CD14-positive monocyte (primary cell): Measurements from ENCODE around the gene HDAC4. TPM values are rescaled to one million over a fixed set of nuclear protein-coding genes. Genes with fewer than 3 reads are reported as not detected.

ENCODE experiments used
- DNase-seq, 3 donors: peaks; one replicate each; pipeline ENCODE4 v3.0.0-alpha.2; 2011 to 2022
- H2AFZ ChIP-seq: 2 replicates; pipeline ENCODE4 v1.6.0; 2012; ENCODE audit warnings: mild to moderate bottlenecking, low read depth, low read length, inconsistent platforms; ENCODE audit not compliant: insufficient read depth, poor library complexity, severe bottlenecking
- H3K27ac ChIP-seq, 2 donors: 1 replicate in 1 of 2; 2 replicates in 1 of 2; pipeline ENCODE4 v1.5.1; 2012 to 2013; ENCODE audit warnings: low read length in 2 of 2, control low read depth in 1 of 2, inconsistent platforms in 1 of 2, low read depth in 1 of 2, mild to moderate bottlenecking in 1 of 2
- H3K27me3 ChIP-seq, 2 donors: one replicate each; pipeline versions ENCODE4 v1.6.0 to v1.6.1; 2011 to 2013; ENCODE audit warnings: low read length in 2 of 2; ENCODE audit not compliant: control insufficient read depth in 2 of 2, insufficient read depth in 2 of 2
- H3K36me3 ChIP-seq, 2 donors: replicated peaks in 1 of 2; 1 replicate in 1 of 2; 2 replicates in 1 of 2; pipeline versions ENCODE4 v1.5.1 to v1.6.1; 2012 to 2013; ENCODE audit warnings: low read length in 2 of 2, control low read depth in 1 of 2, inconsistent platforms in 1 of 2, mild to moderate bottlenecking in 1 of 2; ENCODE audit not compliant: insufficient read depth in 2 of 2, control insufficient read depth in 1 of 2
- H3K4me1 ChIP-seq, 2 donors: 1 replicate in 1 of 2; 2 replicates in 1 of 2; pipeline versions ENCODE4 v1.5.1 to v1.6.1; 2012 to 2013; ENCODE audit warnings: low read length in 2 of 2, control low read depth in 1 of 2, inconsistent platforms in 1 of 2, mild to moderate bottlenecking in 1 of 2, moderate library complexity in 1 of 2; ENCODE audit not compliant: insufficient read depth in 2 of 2, control insufficient read depth in 1 of 2
- H3K4me2 ChIP-seq: replicated peaks from 2 replicates; pipeline ENCODE3; 2012; ENCODE audit warnings: low read length, moderate library complexity, mild to moderate bottlenecking; ENCODE audit not compliant: poor library complexity, severe bottlenecking; ENCODE audit errors: extremely low read depth
- H3K4me3 ChIP-seq, 3 experiments: fragments of 200-600 bp in 1 of 3; sonication (generic) in 1 of 3; replicated peaks in 1 of 3; 1 replicate in 2 of 3; 2 replicates in 1 of 3; pipeline ENCODE4 v1.5.1; 2011 to 2013; ENCODE audit warnings: low read length in 3 of 3, mild to moderate bottlenecking in 3 of 3, control low read depth in 2 of 3, low read depth in 2 of 3, inconsistent platforms in 1 of 3, moderate library complexity in 1 of 3
- H3K79me2 ChIP-seq: 2 replicates; pipeline ENCODE4 v1.6.0; 2012; ENCODE audit warnings: mild to moderate bottlenecking, control low read depth, inconsistent platforms, low read length, moderate library complexity; ENCODE audit not compliant: insufficient read depth
- H3K9ac ChIP-seq: 2 replicates; pipeline ENCODE4 v1.6.0; 2017; ENCODE audit warnings: low read length, mild to moderate bottlenecking; ENCODE audit not compliant: insufficient read depth, poor library complexity, severe bottlenecking
- H3K9me3 ChIP-seq, 2 donors: replicated peaks in 1 of 2; 1 replicate in 1 of 2; 2 replicates in 1 of 2; pipeline versions ENCODE4 v1.5.1 to v1.6.1; 2012 to 2013; ENCODE audit warnings: low read length in 2 of 2, control low read depth in 1 of 2; ENCODE audit not compliant: control insufficient read depth in 1 of 2, insufficient read depth in 1 of 2
- H4K20me1 ChIP-seq: 2 replicates; pipeline ENCODE4 v1.6.0; 2012; ENCODE audit warnings: mild to moderate bottlenecking, low read length, control low read depth, moderate library complexity; ENCODE audit not compliant: insufficient read depth
- H3K27ac Mint-ChIP-seq, 7 donors: one replicate each; pipeline ENCODE4 v1.8.0; 2020; ENCODE audit warnings: mild to moderate bottlenecking in 7 of 7, mixed read lengths in 7 of 7, moderate library complexity in 6 of 7, inconsistent platforms in 2 of 7
- H3K27me3 Mint-ChIP-seq, 3 donors: one replicate each; pipeline ENCODE4 v1.8.0; 2021 to 2022; ENCODE audit warnings: low read depth in 3 of 3, mild to moderate bottlenecking in 3 of 3, mixed read lengths in 3 of 3, moderate library complexity in 3 of 3, inconsistent platforms in 1 of 3
- H3K36me3 Mint-ChIP-seq, 2 donors: one replicate each; pipeline ENCODE4 v1.8.0; 2020; ENCODE audit warnings: mixed read lengths in 2 of 2, inconsistent platforms in 1 of 2, mild to moderate bottlenecking in 1 of 2
- H3K4me1 Mint-ChIP-seq: one replicate; pipeline ENCODE4 v1.8.0; 2020; ENCODE audit warnings: mild to moderate bottlenecking, mixed read lengths
- H3K4me3 Mint-ChIP-seq, 2 donors: one replicate each; pipeline ENCODE4 v1.8.0; 2020; ENCODE audit warnings: mild to moderate bottlenecking in 2 of 2, mixed read lengths in 2 of 2, moderate library complexity in 1 of 2
- H3K9me3 Mint-ChIP-seq, 7 donors: one replicate each; pipeline ENCODE4 v1.8.0; 2020 to 2022; ENCODE audit warnings: mixed read lengths in 7 of 7, mild to moderate bottlenecking in 6 of 7, moderate library complexity in 6 of 7, inconsistent platforms in 2 of 7
- WGBS: methylation state at CpG from one replicate; pipeline ENCODE4 v1.1.5; 2013; ENCODE audit warnings: missing lambda C conversion rate; ENCODE audit not compliant: insufficient coverage; 5-methylcytosine and 5-hydroxymethylcytosine counted together
- intact Hi-C, 2 donors: fragments of 100-400 bp; cut with micrococcal nuclease; formaldehyde crosslinking; loops; one replicate each; pipeline versions ENCODE4 v1.15.0 to v1.15.1; 2023
- polyA plus RNA-seq, 3 donors: library from polyadenylated mRNA; depleted of rRNA in 1 of 3; unstranded in 2 of 3; stranded (reverse) in 1 of 3; fragments of 300-500 nt in 2 of 3; fragments of >200 nt in 1 of 3; fragmentation: Illumina TruSeq in 2 of 3; gene quantifications; 1 replicate in 2 of 3; 2 replicates in 1 of 3; pipeline ENCODE4 v1.2.3, GENCODE V29; 2012 to 2021
- TF ChIP-seq, protein P1 (sequence below): fragments of 200-600 bp; IDR thresholded peaks from one replicate; pipeline ENCODE4 v1.8.0; 2022; ENCODE audit warnings: antibody characterized with exemption, mild to moderate bottlenecking

HDAC4 gene
- polyA plus RNA-seq, 3 donors: 3.3 to 23.0 (median 4.5) TPM

GRCh38 chr2:239267288-239267951 is 133.4 kb downstream of the HDAC4 start:
- no peaks in the 10 kb centered on the region for H3K27me3 ChIP-seq
- peak overlapping the region; percentile 90 to 99 for H3K27ac ChIP-seq
- DNase-seq: peak; percentile 88 to 97 (median 92)
- H3K79me2 ChIP-seq: peaks cover 100% of the 10 kb centered on the region
- peak overlapping the region; percentile 97 to 100 (median 99) for H3K27ac Mint-ChIP-seq
- H3K4me1 ChIP-seq: peaks cover 82 to 97% of the 10 kb centered on the region in 2 donors
- H4K20me1 ChIP-seq: no peaks in the 10 kb centered on the region
- no peaks in the 10 kb centered on the region for H3K9me3 ChIP-seq
- peaks cover 89% of the 10 kb centered on the region for H3K4me1 Mint-ChIP-seq
- peak overlapping the region; percentile 80 for H3K9ac ChIP-seq
- no peaks in the 10 kb centered on the region for H3K36me3 ChIP-seq
- under 1% methylated on average over 20 of the region's 22 CpGs for WGBS
- H3K4me3 Mint-ChIP-seq: peak overlapping the region; percentile 92 to 96
- H2AFZ ChIP-seq: no peak overlapping the region
- H3K4me2 ChIP-seq: peak overlapping the region; percentile 85
- H3K9me3 Mint-ChIP-seq: peaks cover 0 to 1% (median 0%) of the 10 kb centered on the region in 7 donors
- H3K4me3 ChIP-seq: peak overlapping the region; percentile 66 to 92 (median 71)
- TF ChIP-seq, protein P1, sequence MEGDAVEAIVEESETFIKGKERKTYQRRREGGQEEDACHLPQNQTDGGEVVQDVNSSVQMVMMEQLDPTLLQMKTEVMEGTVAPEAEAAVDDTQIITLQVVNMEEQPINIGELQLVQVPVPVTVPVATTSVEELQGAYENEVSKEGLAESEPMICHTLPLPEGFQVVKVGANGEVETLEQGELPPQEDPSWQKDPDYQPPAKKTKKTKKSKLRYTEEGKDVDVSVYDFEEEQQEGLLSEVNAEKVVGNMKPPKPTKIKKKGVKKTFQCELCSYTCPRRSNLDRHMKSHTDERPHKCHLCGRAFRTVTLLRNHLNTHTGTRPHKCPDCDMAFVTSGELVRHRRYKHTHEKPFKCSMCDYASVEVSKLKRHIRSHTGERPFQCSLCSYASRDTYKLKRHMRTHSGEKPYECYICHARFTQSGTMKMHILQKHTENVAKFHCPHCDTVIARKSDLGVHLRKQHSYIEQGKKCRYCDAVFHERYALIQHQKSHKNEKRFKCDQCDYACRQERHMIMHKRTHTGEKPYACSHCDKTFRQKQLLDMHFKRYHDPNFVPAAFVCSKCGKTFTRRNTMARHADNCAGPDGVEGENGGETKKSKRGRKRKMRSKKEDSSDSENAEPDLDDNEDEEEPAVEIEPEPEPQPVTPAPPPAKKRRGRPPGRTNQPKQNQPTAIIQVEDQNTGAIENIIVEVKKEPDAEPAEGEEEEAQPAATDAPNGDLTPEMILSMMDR: peak; percentile 68
- H3K36me3 Mint-ChIP-seq: peaks cover 35 to 37% of the 10 kb centered on the region in 2 donors
- peaks cover 0 to 5% (median 3%) of the 10 kb centered on the region in 3 donors for H3K27me3 Mint-ChIP-seq
- intact Hi-C loops: loop anchor here (2.0 to 5.0 kb wide), 3 partner anchors 15 to 45 kb away; no protein-coding TSS in a partner anchor

DNA sequence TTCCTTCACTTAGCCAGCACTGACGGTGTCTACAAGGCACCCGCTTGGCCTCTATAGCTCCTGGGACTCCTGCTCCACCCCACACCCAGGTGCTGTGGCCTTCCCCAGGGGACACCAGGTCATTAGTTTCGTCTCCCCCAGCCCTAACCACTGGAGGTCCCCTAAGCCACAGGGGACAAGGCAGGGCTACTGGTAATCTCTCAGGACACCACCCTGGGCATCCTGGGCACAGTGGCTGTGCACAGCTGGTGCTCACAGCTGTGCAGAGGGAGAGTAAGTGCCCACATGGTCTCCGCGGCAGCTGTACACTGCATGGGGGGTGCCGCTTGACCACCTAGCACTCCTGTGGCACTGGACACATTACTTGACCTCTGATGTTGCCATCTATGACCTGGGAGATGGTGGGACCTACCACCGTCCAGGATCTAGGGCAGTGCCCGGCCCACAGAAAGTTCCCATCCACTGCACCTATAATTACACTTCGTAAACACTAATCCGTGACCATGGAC is 134.0 kb downstream of the HDAC4 start:
- H4K20me1 ChIP-seq: no peaks in the 10 kb centered on the region
- TF ChIP-seq, protein P1: no peak
- Mint-ChIP-seq H3K9me3 (peaks cover 0 to 1% (median 0%) of the 10 kb centered on the region in 7 donors), H3K4me3 (peak overlapping the region; percentile 92 to 96), H3K4me1 (peaks cover 88% of the 10 kb centered on the region), H3K27ac (peak overlapping the region; percentile 97 to 100 (median 99)), H3K36me3 (peaks cover 34 to 37% of the 10 kb centered on the region in 2 donors), H3K27me3 (peaks cover 0 to 5% (median 3%) of the 10 kb centered on the region in 3 donors)
- H2AFZ ChIP-seq: no peak overlapping the region
- peak overlapping the region; percentile 66 to 92 (median 71) for H3K4me3 ChIP-seq
- no peak for DNase-seq
- intact Hi-C loops: loop anchor here (2.0 to 5.0 kb wide), 3 partner anchors 14 to 45 kb away; no protein-coding TSS in a partner anchor
- WGBS: 29% methylated on average over 9 of the region's 10 CpGs
- peaks cover 100% of the 10 kb centered on the region for H3K79me2 ChIP-seq
- H3K4me2 ChIP-seq: peak overlapping the region; percentile 85
- peak overlapping the region; percentile 80 for H3K9ac ChIP-seq
- H3K9me3 ChIP-seq: no peaks in the 10 kb centered on the region
- H3K4me1 ChIP-seq: peaks cover 87 to 97% of the 10 kb centered on the region in 2 donors
- H3K27me3 ChIP-seq: no peaks in the 10 kb centered on the region
- peak overlapping the region; percentile 90 to 99 for H3K27ac ChIP-seq
- H3K36me3 ChIP-seq: no peaks in the 10 kb centered on the region
